COR-L47 (cell line): ENCODE data around the gene RASSF3.
"Not testable (repeated sequence)": the region's sequence is repeated elsewhere in the genome, so short reads cannot be mapped to it uniquely, and the experiment has no call there.

Experiments used
- DNase-seq: peaks from one replicate; lab custom pipeline; 2025; lab: John Stamatoyannopoulos, UW

RASSF3 gene

DNA sequence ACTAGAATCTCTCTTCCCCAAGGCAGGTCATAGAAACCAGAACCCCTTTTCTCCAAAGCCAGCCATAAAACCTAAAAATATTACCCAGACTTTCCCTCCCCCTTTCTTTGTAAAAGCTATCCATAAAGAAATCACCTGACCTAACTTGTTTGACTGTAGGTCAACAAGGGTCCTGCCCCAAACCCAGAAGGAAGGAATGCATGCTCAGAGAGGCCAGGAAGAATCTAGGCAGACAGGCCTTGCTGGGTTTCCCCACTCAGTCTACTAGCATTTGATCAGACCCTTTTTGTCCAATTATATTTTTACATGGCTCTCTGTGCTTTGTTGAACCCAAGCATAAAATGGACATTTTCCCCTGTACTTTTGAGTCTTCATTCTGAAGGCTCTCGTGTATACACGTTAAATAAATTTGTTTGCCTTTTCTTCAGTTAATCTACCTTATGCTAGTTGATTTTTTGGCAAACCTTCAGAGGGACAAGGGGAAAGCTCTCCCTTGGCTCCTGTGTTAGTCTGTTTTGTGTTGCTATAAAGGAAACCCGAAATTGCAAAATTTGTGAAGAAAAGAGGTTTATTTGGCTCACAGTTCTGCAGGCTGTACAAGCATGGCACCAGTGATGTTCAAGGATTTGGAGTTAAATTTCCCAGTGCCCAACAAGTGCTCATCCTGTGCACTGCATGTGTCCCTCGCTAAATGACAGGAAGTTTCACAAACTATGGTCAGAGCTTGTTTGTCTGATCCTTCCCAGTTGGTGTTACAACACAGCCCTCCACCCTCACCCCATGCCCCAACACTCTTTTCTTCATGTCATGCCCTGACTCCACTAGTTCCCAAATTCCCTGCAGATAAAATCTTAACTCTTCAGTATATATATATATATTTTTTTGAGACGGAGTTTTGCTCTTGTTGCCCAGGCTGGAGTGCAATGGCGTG lies 14.2 kb upstream of the RASSF3 start:
- no peak for DNase-seq

DNA sequence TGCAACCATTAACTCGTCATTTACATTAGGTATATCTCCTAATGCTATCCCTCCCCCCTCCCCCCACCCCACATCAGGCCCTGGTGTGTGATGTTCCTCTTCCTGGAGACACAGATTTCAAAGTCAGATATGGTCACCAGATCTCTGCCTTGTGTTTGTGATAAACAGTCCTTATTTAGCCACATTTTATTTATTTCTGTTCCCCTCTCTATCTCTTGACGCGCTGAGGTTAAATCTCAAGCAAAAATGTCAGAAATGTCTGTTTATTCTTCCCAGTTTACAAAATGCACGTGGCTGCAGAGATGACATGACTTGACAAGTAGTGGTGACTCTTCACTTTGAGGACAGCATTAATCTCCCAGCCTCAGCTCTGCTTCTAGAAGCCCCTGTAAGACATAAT lies 11.5 kb upstream of the RASSF3 start:
- DNase-seq, result no peak

DNA sequence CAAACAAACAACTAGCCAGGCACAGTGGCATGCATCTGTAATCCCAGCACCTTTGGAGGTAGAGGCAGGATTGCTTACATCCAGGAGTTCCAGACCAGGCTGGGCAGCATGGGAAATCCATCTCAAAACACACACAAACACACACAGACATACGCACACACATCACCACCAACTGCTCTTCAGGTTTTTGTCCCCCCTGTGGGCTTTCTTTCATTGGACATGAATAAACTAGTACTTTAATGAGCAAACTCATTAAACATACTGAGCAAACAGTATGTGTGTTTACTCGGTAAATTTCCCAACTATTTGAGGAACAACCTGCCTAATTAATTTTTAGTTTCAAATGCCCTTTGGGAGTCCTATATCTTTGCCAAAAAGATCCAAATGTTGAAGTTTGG lies 10.1 kb upstream of the RASSF3 start:
- peak; percentile 95 for DNase-seq

DNA sequence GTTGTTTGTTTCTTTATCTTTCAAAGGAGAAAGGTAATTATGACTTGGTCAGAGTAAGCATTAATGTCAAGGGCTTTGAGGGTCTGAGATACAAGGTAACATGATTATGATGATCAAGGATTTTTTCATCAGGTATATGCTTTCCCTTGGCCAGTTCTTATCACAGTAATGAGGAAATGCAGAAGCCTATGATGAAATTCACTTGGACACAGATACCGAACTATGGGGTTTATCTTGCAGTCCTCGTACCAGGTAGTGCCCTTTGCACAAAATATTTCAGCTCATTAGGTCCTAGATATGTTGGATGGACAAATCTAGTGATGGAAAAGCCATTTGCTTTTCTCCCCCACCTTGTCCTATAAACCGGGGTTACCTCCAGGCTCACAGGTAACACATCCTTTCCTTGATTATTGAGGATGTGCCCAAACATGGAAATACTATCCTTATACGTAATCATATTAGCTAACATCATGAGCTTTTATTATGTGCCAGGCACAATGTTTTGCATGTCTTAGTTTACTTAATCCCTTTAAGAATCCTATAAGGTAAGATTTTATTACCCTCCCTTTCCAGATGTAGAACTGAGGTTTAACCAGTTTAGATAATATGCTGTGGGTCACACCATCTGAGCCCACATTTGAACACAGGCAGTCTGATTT lies 7.0 kb upstream of the RASSF3 start:
- DNase-seq, result no peak

DNA sequence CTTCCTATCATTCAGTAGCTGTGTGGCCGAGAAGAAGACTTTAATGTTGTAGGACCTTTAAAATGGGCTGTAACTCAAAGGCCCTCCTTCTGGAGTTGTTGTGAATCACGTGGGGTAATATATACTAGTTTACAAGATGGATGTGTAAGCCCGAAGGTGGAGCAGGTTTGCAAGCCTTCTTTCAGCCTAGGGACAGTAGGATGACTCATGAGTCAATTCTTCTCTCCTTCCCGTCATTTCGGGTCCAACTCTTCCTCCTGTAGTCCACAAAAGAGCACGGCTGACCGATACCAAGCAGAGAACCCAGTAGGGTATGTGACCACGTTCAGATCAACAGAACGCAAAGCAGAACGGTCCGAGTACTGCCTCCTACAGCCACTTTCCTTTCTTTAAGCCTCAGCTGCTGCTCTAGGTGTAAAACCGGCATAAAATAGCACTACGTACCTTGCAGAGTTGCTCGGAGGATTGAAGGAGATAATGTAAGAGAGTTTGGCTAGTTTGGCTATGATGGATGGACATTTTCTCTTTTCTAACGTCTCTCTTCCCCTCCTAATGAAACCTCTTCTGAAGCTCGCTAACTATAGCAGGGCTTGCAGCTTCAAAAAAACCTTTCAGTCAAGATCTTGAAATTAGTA lies 1.3 kb upstream of the RASSF3 start:
- DNase-seq, result no peak

DNA sequence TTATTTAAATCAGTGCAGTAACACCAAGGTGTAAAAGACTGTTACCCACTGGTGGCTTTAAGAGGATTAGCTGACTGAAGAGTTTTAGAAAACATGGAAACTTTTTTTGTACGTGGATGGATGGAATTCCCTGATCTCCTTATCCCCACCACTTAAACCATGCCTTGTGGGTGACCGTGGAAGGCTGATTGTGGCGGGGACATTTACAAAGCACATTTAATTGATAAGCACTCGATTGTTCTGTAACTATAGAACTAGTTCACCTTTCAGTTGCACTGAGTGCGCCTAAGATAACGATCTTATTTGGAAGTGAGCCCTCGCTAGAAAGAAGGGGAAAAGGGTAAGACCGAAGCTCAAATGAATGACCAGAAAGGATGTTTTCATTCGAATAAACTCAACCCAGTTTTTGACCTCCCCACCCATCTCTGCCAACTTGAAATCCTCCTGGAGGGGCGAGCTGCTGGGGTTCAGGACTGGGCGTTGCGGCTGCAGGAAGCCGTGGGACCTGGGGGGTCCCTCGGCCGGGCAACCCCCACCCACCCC lies 688 bp upstream of the RASSF3 start:
- no peak for DNase-seq

DNA sequence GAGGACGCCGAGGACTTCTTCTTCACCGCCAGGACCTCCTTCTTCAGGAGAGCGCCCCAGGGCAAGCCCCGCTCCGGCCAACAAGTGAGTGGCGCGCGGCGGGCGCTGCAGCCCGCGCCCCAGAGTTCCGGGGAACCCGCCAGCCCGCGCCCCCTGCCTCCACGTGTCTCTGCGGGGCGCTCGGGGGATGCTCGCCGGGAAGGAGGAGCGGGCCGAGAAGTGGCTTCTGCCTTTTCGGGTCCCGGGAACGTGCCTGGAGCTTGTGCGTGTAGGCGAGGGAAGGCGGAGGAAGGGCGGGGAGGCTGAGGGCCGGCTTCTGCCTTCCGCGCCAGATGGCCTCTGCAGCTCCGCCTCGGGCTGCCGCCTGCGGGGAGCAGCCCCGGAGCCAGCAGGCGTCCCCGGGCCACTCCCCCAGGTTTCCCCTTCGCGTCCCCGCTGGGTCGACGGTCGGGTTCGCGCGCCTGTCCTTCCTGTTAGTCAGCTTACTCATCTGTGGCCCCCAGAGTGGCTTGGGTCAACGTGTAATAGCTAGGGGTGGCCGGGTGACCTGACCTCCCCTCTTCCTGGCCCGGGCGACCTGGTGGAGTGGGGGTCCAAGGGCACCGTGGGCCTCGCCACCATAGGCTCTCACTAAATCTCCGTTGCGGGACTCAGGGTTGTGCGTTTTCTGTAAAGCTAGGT lies 505 bp downstream of the RASSF3 start:
- DNase-seq, result peak; percentile 71

DNA sequence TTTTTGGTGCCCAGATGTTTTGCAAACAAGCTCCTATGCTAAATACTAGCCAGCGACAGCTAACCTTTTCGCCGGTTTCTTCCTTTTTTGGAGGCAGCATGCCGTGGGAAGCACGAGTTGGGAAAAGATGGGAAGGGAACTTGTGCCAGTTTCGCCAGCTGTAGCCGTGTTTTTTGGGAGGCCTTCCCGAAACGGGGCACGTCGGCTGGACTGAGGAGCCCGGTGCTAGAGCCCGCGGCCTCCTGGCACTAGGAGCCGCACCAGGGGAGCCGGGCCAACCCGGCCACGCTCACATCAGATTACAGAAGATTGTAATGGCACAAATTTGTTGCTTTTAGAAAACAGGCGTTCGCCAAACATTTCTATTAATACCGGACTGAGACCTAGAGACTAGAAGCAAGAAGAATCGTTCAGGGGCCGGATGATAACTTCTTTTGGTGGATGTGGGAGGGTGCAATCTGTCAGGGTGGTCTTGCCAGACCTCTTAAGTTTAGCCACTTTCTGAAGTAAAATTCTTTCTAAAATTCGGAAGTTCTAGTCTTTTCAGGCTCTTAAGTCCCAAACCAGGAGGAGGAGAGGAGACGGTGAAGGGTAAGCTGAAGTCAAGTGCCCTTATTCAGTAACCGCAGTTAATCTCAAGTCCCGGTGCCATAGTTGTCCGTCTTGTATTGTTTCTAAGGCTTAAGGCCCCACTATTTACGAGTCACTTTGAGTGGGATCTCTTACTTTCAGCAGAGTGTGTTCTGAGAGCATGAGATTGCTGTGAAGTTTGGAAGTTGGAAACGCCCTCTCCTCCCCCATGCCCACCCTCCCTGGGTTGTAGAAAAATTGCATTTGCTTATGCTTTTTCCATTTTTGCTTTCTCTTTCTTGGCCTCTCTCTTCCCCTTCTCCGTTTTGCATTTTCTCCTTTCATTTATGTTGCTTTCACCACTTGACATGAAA lies 1.3 kb downstream of the RASSF3 start:
- DNase-seq, result no peak

DNA sequence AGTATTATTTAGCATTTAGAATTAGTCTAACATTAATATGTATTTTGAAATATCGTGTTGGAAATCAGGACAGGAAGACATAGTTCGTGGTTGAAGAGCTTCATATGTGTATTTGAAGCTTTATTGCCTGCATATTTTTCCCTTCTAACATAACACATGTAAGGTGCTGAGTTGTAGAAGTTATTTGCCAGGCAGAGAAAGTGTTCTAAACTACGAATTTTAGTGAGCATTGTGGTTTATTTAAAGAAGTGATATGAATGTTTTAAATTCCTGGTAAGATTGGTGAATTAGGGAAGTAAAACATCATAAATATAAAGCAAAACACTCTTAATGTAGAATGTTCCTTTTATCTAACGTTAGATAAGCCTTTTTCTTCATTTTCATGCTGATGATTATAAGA lies 2.5 kb downstream of the RASSF3 start:
- DNase-seq, result no peak

DNA sequence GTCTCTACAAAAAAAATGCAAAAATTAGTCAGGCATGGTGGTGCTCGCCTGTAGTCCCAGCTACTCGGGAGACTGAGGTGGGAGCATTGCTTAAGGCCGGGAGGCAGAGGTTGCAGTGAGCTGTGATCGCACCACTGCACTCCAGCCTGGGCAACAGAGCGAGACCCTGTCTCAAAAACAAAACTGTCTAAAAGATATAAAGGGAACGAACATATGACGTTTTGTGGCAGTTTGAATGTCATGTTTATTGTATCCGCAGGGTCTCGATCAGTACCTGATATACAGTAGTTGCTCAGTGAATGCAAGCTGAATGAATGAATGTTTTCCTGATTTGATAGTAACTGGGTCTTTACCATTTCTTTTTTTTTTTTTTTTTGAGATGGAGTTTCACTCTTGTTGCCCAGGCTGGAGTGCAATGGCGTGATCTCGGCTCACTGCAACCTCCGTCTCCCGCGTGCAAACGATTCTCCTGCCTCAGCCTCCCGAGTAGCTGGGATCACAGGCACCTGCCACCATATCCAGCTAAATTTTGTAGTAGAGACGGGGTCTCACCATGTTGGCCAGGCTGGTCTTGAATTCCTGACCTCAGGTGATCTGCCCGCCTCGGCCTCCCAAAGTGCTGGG lies 3.6 kb downstream of the RASSF3 start:
- not testable (repeated sequence) for DNase-seq

DNA sequence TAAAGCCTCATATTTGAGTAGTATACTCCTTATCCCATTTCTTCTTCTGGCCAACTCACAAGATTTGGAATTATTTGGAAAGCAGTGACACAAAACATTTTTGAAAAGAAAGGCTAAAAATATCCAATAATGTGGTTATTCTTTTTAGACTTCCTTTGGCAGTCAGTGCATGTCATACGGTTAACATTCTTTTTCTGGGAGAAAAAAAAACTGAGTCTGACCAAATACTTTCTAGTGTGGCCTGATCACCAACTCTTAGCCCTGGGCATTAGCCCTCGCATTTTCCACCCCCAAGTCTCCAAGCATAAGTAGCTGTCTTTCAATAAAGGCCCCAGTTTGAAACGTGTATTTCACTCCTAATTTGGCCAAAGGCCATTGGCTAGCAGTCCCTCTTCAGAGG lies 5.9 kb downstream of the RASSF3 start:
- no peak for DNase-seq

DNA sequence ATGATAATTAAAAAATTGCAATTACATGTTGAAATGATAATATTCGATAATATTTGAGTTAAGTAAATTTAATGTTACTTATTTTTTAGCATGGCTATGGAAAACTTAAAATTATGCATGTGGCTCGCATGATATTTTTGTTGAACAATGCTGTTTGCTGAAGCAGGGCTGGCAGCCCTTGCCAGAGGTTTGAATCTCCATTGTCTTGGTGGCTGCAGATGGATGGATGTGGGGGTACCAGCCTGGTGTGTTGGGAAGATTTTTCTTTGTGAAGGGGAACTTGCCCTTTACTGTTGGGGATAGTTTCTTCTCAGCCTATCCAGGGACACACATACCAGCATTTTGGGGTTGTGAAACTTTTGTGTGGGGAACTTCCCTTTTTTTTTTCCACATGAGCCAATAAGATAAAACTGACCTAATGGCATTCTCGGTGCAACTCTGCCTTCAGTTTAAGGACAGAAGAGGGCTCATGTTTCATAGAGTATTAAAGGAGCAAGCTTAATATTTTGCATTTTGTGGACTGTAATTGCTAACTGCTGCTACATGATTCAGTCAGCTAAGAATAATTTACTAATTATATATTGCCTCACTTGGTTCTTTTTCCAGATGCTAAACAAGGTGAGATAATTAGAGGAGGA lies 8.8 kb downstream of the RASSF3 start:
- DNase-seq, result peak; percentile 45

DNA sequence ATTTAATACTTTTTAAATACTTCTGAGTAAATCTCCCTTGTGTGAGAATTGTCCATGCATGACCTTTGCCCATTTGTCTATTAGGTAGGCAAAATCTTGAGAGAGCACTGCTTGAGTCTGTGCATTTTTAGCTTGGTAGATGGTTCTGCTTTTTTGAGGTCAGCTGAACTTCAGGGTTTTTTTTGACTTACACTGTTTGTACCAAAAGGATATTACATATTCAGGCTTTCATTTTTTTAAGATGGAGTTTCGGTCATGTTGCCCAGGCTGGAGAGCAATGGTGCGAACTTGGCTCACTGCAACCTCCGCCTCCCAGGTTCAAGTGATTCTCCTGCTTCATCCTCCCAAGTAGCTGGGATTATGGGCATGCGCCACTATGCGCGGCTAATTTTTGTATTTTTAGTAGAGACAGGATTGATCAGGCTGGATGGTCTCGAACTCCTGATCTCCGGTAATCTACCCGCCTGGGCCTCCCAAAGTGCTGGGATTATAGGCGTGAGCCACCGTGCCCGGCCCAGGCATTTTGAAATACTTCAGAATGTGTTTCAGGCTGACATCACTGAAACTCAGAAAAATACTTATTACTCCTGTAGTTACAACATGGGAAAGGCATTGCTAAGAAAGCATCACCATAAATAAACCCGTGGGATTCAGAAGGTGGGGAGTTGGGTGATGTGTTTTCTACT lies 11.1 kb downstream of the RASSF3 start:
- no peak for DNase-seq

DNA sequence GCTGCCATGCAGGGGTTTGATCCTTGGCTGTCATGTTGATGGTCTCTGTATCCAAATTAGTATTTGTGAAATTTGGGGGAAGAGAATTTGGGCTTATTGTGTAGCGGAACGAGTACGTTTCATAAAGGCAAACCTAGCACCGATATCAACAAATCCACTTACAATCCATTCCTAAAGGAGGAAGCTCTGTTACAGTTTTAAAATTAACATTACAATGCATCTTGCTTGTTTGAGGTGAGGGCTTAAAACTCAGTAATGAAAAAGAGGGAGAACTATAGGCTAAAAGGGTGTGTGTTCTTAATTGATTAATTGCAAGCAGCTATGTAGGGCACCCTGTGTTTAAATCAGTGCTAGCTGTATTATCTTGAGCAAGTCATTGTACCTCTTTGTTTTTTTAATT lies 13.7 kb downstream of the RASSF3 start:
- DNase-seq, result no peak

DNA sequence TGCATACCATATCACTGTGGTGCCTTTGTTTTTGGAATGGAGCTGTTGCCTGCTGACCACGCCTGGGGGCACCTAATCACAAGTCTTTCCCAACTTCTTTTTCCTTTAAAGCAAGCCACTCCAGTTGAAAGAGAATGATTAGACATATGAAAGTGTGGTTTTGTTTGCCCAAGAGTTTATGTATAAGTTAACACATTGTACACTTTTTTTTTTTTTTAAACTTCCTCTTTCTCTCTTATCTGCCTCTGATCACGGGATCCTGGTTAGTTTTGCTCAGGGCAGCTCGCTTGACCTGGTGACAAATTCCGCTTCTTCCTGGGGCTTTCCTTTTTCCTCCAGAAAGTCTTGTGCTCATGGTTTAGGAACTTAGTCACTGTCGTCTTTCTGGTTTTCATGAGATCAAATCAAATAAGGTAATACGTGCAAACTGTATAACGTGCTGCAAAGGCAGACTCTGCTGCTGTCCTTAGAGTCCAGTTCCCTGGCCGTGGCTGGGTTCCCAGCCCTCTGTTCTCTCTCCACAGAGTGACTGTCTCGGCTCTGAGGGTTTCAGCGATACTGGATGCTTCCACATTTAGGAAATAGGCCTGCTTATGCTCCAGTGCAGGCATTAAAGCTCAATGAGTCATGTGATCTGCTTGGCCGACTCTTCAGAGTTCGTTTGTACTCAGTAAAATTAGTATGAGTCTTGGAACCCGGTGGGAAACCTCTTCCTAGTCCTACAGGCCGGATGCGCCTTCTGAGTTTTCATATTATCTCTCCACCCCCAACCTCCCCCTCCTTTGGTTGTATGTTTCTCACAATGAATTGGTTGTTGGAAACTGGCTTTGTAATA lies 15.2 kb downstream of the RASSF3 start:
- no peak for DNase-seq

DNA sequence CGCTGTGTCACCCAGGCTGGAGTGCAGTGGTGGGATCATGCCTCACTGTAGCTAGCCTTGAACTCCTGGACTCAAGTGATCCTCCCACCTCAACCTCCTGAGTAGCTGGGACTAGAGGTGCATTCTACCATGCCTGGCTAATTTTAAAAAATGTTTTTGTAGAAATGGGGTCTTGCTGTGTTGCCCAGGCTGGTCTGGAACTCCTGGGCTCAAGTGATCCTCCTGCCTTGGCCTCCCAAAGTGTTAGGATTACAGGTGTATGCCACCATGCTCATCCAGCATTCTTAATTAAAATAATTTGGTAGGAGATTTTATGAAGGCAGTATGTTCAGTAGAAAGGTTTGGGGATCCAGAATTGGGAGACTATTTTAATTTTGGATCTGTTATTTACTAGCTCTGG lies 16.3 kb downstream of the RASSF3 start:
- DNase-seq, result not testable (repeated sequence)

DNA sequence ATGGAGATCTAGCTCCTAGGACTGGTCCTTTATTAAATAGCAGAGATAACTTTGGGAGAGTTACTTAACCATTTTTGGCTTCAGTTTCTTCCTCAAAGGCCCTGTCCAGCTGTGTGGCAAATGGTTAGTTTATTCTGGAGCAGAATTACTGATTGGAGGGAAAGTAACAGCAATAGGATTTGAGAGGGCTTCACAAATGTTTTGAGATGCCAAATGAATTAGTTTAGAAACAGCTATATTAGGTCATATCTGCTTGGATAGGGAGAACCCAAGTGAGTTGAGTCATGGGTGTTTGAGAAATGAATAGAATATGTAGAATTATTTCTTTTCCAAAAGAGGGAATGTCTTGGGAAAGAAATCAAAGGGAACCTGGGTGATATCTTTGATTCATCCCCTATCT lies 17.5 kb downstream of the RASSF3 start:
- no peak for DNase-seq

DNA sequence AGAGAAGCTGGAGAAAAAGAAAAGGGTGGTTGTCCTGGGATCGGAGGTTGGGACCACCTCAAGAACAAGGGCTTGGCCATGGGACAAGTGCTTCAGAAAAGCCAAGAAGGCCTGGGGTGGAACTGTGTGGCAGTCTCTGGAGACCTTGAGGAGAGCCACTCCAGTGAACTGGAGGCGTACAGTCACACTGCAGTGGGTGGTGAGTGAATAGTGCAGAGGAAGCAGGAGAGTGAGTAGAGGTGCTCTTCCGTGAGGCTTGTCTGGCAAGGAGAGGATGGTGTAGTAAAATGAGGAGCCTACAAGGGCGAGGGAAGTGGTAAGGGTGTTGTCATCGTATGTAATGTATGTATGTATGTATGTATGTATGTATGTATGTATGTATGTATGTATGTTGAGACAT lies 20.9 kb downstream of the RASSF3 start:
- DNase-seq, result no peak
